Activated gamma-delta T cell treated with anti-CD3 and anti-CD28 coated beads, Interleukin-2, amount 50 U/mL, for 16 hours (primary cell): Measurements from ENCODE around the gene ILKAP.

Experiments
- DNase-seq: peaks from one replicate; pipeline ENCODE4 v3.0.0-alpha.2; 2020; ENCODE audit warnings: low read depth

The ILKAP gene

GRCh38 chr2:238133499-238134392, 69.7 kb downstream of the ILKAP start:
- DNase-seq, result no peak

- DNase-seq, result no peak
These were observed 70.7 kb downstream of the ILKAP start for GRCh38 chr2:238132463-238133450.

- DNase-seq, result no peak
These were observed 71.6 kb downstream of the ILKAP start for GRCh38 chr2:238131761-238132462.

GRCh38 chr2:238130696-238131628, 72.5 kb downstream of the ILKAP start:
- DNase-seq, result no peak

- no peak for DNase-seq
These were observed 73.3 kb downstream of the ILKAP start for GRCh38 chr2:238130111-238130695.

- no peak for DNase-seq
These were observed 74.1 kb downstream of the ILKAP start for GRCh38 chr2:238129166-238130010.

GRCh38 chr2:238128534-238129001, 74.9 kb downstream of the ILKAP start:
- no peak for DNase-seq

- no peak for DNase-seq
These were observed 75.4 kb downstream of the ILKAP start for GRCh38 chr2:238128061-238128440.

GRCh38 chr2:238127165-238128060, 76.1 kb downstream of the ILKAP start:
- no peak for DNase-seq

GRCh38 chr2:238126775-238127164, 76.7 kb downstream of the ILKAP start:
- DNase-seq, result no peak

- no peak for DNase-seq
These were observed 77.2 kb downstream of the ILKAP start for GRCh38 chr2:238126338-238126737.

GRCh38 chr2:238125127-238125885, 78.2 kb downstream of the ILKAP start:
- DNase-seq, result no peak

GRCh38 chr2:238124488-238125126, 78.9 kb downstream of the ILKAP start:
- DNase-seq, result no peak

GRCh38 chr2:238123991-238124470, 79.5 kb downstream of the ILKAP start:
- DNase-seq, result no peak

GRCh38 chr2:238123218-238123971, 80.1 kb downstream of the ILKAP start:
- no peak for DNase-seq
